GM18517 (cell line): ENCODE results near the gene HOXB2.
A peak's percentile ranks its signal among the peaks of the same experiment; 100 is the strongest.

Source experiments
- ATAC-seq: cut with Tn5 transposase; IDR thresholded peaks from one replicate; pipeline ENCODE4 v1.9.1; 2021; ENCODE audit warnings: mild to moderate bottlenecking, moderate library complexity; ENCODE audit not compliant: unreplicated experiment

HOXB2 gene

GRCh38 chr17:48566717-48567116, 21.8 kb upstream of the HOXB2 start:
- no peak for ATAC-seq

- ATAC-seq = no peak
Measured at GRCh38 chr17:48565925-48566710, 21.2 kb upstream of the HOXB2 start.

DNA sequence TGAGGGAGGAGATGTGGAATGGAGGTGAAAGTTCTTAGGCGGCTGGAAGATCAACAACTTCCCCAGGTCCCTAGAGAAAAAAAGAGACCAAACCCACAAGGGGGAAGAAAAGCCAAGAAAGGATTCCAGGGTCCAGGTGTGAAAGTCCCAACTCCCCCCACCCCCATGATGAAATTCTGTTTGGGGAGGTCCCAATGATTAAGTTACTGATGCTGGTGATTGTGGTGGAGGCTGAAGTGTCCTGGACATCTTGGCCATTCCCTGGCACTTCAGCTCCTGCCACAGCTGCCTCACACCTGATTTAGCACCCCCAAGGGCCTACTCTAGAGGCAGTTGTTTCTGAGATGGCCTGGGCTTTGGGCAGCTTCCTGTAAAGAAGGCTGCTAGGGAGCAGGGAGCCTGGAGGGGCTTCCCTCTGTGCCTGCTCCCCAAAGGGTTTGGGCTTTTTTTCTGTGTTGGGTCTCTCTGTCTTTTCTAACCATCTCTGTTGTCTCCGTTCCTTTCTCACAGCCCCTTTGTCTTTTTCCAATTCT, 20.2 kb upstream of the HOXB2 start:
- no peak for ATAC-seq

GRCh38 chr17:48564188-48565021, 19.5 kb upstream of the HOXB2 start:
- ATAC-seq = no peak

- ATAC-seq = no peak
Measured at GRCh38 chr17:48563867-48564187, 18.9 kb upstream of the HOXB2 start.

DNA sequence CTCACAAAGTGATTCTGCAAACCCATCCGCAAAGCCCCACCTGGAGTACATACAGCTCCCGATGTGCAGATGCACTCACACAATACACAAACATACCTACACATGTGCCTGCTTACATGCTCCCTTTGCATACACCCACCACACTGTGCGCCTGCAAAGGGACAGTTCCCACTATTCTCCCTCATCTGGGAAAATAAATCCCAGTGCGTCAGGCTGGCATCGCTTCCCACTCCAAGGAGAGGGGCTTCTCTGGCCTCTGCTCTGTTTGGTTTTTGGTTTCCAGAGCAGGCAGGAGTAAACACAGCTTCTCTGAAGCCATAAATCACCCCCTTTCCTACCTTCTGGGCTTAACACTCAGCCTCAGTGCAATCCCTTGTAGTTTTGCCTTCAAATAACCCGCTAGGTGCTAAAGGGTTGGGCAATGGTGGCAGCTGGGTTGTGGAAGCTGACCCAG, 18.5 kb upstream of the HOXB2 start:
- no peak for ATAC-seq

- no peak for ATAC-seq
Measured at GRCh38 chr17:48562934-48563333, 18.0 kb upstream of the HOXB2 start.

GRCh38 chr17:48561884-48562810, 17.2 kb upstream of the HOXB2 start:
- ATAC-seq = peak; percentile 64

DNA sequence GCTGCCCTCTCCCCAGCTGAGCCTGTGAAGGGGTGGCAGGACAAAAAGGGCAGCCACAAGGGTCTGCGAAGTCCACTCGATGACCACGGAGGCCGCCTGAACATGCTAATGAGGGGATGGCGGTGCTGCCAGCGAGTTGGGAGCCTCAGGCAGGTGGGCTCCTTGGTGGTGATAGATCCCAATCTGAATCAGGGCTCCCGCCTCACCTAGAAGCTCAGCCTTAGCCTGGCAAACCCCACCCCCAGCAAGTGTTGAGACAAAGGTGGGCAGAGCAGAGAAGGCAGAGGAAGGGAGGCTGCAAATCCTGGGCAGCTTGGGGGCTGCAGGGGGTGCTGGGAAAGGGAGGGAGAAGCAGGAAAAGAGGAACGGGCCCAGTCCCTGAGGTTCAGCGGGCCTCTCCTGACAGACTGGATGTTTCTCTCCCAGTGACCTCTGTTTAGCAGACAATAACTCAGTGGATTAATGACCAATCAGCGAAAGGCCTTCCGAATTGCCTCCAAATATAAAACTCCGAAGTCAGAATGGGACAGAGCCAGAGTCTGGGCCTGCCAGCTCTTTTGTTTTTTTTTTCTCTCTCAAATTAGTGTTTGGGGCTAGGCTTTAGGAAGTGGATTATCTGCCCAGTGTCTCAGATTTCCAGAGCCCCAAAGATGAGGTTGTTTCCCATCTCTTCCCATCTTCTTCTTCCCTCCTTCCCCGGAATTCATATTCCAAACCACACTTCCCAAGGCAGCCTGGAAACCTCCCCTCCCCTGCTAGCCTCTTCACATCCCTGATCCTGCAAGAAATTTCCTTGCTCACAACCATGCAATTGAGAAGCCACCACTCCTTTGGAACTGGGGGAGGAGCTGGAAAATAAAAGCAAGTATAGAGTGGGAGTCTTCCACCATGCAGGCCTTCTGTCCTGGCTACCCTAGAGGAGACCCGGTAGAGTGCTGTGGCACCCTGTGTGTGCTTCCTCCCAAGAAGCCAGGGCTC, 15.2 kb upstream of the HOXB2 start:
- ATAC-seq = no peak

DNA sequence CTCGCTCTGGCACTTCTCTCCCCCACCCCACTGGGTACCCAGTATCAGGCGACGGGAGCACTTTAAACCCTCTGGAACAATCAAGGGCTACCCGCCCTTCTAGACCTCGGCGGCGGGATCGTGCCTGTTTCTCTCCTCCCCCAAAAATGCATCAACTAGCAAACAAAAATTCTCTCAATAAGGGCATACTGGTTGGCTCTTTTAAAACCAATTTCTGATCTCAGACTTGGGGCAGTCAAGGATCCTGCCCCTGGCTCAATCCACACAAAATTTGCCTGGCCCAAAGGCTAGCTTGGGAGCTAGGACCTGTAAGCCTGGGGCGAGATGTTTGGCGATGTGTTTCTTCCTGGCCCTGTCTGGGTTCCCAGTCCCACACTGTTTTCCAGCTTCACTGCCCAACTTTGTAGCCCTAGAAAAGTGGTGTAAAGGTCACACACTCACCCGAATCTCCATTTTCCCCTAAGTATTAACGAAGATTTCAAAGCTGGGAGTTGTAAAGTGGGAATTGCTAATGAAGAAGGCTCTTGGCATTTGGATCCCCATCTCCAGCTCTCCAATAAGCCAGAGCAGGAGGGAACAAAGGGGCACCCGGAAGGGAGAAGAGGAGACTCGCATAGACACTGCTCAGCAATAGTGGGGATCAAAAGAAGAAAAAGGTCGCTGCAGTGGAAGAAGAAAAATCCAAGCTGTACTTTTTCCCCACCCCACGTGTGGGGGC, 14.4 kb upstream of the HOXB2 start:
- no peak for ATAC-seq

- ATAC-seq = no peak
Measured at GRCh38 chr17:48558831-48559121, 13.9 kb upstream of the HOXB2 start.

DNA sequence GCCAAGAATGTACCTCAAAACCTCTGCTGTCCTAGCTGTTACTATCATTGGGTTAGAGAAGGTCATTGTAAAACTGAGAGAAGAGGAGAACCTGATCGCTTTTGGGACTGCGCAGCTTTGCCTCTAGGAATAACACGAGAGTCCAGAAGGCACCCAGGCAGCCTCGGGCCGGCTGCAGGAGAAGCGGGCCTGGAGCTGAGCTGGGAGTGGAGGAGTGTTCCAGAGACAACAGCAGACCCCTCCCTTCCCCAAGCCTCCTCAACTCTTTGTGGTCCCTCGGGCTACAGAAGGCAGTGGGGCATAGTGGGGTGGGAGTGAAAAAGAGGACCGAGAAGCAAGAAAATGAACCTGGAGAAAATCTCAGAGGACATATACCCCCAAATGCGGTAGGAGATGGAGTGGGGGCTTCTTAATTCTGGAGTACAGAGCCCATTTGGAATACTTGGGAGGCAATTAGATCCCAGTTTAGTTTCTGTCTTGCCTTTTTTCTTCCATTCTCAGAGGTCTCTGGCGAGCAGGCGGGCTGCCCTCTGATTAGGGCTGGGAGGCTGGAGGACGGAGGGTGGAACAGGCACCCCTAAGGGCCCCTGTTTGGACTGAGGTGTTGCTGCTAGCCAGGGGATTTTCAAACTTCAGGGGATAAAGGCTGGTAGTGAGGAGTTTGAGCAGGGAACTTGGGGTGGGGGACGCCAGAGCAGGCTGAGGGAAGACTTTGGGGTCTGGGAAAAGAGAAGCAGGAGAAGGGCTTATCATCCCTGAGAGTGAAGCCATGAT, 13.3 kb upstream of the HOXB2 start:
- no peak for ATAC-seq

DNA sequence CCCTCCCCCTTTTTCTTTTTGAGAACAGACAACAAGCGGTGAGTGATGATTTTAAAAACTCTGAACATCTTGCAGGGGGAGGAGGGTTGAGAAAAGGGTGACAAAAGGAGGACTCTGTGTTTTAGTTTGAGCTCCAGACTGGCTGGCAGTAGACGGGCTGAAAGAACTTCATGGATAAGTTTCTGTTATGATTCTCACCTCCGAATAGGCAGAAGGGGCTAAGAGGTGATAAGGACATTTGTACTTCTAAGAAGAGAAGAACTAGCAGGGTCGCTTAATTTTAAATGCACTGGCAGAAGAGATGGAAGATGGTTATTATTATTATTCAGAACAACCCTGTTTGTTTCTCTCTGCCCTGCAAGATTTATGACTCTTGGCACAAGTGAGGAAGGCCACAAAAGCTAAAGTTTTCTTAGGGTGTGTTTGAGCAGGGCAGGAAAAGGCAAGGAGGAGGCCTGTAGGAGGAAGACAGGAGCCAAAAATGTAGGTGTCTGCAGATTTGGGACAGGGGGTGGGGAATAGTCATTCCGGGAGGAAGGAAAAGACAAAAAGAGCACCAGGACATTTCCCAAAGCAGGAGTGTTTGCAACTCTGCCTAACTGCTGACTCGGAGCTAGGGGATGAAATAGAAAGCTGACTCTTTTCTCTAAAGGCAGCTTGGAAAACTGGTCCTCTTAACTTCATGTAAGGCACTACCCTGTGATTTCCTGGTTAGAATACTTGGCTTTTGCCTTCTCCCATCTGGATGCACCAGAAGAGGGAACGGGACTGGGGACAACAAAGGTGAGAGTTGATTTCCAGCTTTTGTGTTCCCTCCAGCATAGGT, 11.9 kb upstream of the HOXB2 start:
- ATAC-seq = no peak

DNA sequence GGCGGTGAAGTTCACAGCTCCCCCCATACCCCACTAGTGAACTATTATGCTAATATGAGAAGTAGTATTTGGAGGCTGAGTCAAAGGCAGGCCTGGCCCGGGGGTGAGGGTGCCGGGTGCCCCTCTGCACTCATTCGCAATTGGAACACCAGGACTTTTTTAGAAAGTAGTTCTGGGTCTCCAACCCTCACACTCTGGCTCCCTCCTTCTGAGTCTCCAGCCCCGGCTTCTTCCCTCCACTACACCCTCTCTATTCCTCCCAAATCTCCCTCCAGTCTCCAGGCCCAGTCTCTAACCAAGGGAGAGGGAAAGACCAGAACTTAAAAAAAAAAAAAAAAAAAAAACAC, 11.3 kb upstream of the HOXB2 start:
- no peak for ATAC-seq

DNA sequence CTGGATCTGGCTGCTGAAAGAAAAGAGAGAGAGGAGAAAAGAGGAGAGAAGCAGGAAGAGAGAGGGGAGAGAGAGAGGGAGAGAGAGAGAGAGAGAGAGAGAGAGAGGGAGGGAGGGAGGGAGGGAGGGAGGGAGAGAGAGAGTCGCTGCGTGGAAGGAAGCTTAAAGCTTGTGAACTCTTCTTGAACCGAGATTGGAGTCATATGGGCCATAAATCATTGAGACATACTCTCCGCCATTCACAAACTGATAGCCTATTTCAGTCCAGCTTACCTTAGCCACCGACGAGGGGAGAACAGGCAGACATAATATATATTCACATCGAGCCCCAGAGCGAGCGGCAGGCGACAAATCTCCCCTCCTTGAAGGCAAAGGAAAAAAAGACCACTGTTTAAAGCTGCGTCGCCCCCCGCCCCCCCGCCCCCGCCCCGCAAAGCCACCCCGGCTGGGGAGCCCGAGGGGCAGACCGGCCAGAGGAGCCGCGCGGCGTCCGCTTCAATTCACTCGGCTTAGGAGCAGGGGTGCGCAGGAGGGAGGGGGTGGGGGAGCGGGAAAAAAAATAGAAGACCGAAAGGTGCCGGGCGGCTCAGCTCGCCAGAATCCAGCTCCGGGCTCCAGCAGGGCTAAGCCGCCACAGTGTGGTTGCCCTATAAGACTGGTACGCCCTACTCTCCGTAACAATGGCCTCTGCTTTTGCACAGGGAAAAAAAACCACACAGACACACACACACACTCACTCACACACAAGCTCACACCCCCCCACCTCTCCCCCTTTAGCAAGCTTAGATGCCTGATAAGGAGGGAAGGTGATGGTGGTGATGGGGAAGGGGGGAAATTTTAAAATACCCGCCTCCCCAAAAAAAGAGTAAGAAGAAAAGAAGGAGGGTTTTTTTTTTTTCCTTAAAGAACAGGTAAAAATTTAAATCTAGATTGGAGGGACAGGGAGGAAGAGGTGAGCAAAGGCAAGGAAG, 10.6 kb upstream of the HOXB2 start:
- no peak for ATAC-seq

DNA sequence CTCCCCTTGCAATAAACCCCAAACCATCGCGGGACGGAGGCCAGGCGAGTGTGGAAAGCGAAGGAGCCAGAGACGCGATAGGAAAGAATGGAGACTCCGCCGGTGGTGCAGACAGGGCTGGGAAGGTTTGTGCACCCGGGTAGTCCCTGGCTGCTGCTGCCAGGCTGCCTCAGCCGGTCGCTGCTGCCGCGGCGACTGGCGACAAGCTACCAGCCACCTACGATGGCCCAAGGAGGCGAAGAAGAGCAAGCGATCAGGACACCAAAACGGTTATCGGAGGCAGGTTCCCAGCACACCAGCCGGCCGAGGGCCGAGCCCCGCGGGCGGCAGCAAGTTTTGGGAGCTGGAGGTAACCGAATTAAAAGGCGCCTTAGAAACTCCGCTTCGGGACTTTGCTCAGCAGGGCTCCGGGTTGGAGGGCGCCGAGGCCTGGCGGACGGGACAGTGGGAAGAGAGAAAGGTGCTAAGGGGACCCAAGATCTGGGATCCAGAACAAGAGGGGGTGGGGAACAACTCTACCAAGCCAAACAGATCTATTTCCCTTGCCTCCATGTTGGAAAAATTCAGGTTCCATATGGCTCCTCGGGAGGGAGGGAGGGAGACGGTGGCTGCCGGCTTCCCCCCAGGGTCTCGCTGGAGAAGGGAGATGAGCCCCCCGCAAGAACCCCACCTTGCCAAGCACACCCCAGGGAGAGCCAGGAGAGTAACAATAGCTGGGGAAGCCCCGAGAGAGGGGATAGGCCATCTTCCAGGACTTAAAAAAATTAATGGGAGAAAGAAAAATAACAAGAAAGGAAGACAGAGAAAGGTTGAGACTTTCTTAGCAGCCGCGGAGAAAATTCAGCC, 9.7 kb upstream of the HOXB2 start:
- ATAC-seq = no peak
